SK-N-SH treated with all-trans-retinoic acid at 6 μM for 48 hours (cell line): ENCODE data around the gene L1TD1.
"Not testable (repeated sequence)": the region's sequence is repeated elsewhere in the genome, so short reads cannot be mapped to it uniquely, and the experiment has no call there.

ENCODE experiments used
- ATAC-seq: fragments of 200-7000 bp; cut with Tn5 transposase; 3 replicates; pipeline ENCODE4 v1.9.1; 2020; ENCODE audit warnings: mild to moderate bottlenecking, moderate library complexity
- ARNTL ChIP-seq: fragments of 450-650 bp; formaldehyde crosslinking; IDR thresholded peaks from 2 replicates; pipeline ENCODE4 v1.5.0; 2020; ENCODE audit warnings: low read depth, mild to moderate bottlenecking, moderate library complexity, borderline replicate concordance
- BACH2 ChIP-seq: fragments of 250-450 bp; sonication (Bioruptor Pico); IDR thresholded peaks from 2 replicates; pipeline ENCODE4 v1.9.0; 2021; ENCODE audit warnings: mild to moderate bottlenecking, borderline replicate concordance
- CREB5 ChIP-seq: fragments of 250-450 bp; sonication (Bioruptor Pico); IDR thresholded peaks from 2 replicates; pipeline ENCODE4 v1.5.1; 2020; ENCODE audit warnings: low read depth, mild to moderate bottlenecking, moderate library complexity
- CSDC2 ChIP-seq: fragments of 250-450 bp; sonication (Bioruptor Pico); IDR thresholded peaks from 2 replicates; pipeline ENCODE4 v1.5.0; 2020; ENCODE audit warnings: mild to moderate bottlenecking, moderate library complexity
- CSRNP3 ChIP-seq: fragments of 250-450 bp; sonication (Bioruptor Pico); IDR thresholded peaks from 2 replicates; pipeline ENCODE4 v1.5.1; 2021; ENCODE audit warnings: mild to moderate bottlenecking, moderate library complexity
- ESRRG ChIP-seq: fragments of 250-450 bp; sonication (Bioruptor Pico); IDR thresholded peaks from 2 replicates; pipeline ENCODE4 v1.6.1; 2021; ENCODE audit warnings: mild to moderate bottlenecking
- GLIS3 ChIP-seq: fragments of 250-450 bp; sonication (Bioruptor Pico); IDR thresholded peaks from 2 replicates; pipeline ENCODE4 v1.5.0; 2020; ENCODE audit warnings: mild to moderate bottlenecking, moderate library complexity
- OSR1 ChIP-seq: fragments of 250-450 bp; sonication (Bioruptor Pico); IDR thresholded peaks from 2 replicates; pipeline ENCODE4 v1.8.0; 2022; ENCODE audit warnings: moderate library complexity, mild to moderate bottlenecking, inconsistent platforms
- PATZ1 ChIP-seq: fragments of 250-450 bp; sonication (Bioruptor Pico); IDR thresholded peaks from 2 replicates; pipeline ENCODE4 v1.8.0; 2020; ENCODE audit warnings: mild to moderate bottlenecking, moderate library complexity, borderline replicate concordance
- POU6F1 ChIP-seq: fragments of 250-450 bp; sonication (Bioruptor Pico); IDR thresholded peaks from 2 replicates; pipeline ENCODE4 v1.8.0; 2021; ENCODE audit warnings: low read depth, mild to moderate bottlenecking, moderate library complexity, borderline replicate concordance
- PPARA ChIP-seq: fragments of 250-450 bp; sonication (Bioruptor Pico); IDR thresholded peaks from 2 replicates; pipeline ENCODE4 v1.5.0; 2020; ENCODE audit warnings: mild to moderate bottlenecking, borderline replicate concordance
- RARB ChIP-seq: fragments of 250-450 bp; sonication (Bioruptor Pico); IDR thresholded peaks from 2 replicates; pipeline ENCODE4 v1.8.0; 2021; ENCODE audit warnings: mild to moderate bottlenecking, moderate library complexity
- TCF4 ChIP-seq: fragments of 250-450 bp; sonication (Bioruptor Pico); IDR thresholded peaks from 2 replicates; pipeline ENCODE4 v1.8.0; 2021; ENCODE audit warnings: mild to moderate bottlenecking, moderate library complexity, borderline replicate concordance
- TOX ChIP-seq: fragments of 250-450 bp; sonication (Bioruptor Pico); IDR thresholded peaks from 2 replicates; pipeline ENCODE4 v1.8.0; 2021; ENCODE audit warnings: mild to moderate bottlenecking, moderate library complexity, borderline replicate concordance
- TSHZ2 ChIP-seq: fragments of 250-450 bp; sonication (Bioruptor Pico); IDR thresholded peaks from 2 replicates; pipeline ENCODE4 v1.5.0; 2020; ENCODE audit warnings: mild to moderate bottlenecking, moderate library complexity
- ZFP3 ChIP-seq: fragments of 250-450 bp; sonication (Bioruptor Pico); IDR thresholded peaks from 2 replicates; pipeline ENCODE4 v1.5.0; 2020; ENCODE audit warnings: mild to moderate bottlenecking, moderate library complexity
- ZFP30 ChIP-seq: fragments of 450-650 bp; formaldehyde crosslinking; IDR thresholded peaks from 2 replicates; pipeline ENCODE4 v1.5.0; 2022; ENCODE audit warnings: mild to moderate bottlenecking, moderate library complexity
- ZNF565 ChIP-seq: fragments of 450-650 bp; formaldehyde crosslinking; conservative IDR thresholded peaks from 2 replicates; pipeline ENCODE4 v1.5.0; 2020; ENCODE audit warnings: low read depth, mild to moderate bottlenecking, moderate library complexity
- ZNF70 ChIP-seq: fragments of 450-650 bp; formaldehyde crosslinking; IDR thresholded peaks from 2 replicates; pipeline ENCODE4 v1.5.0; 2020; ENCODE audit warnings: mild to moderate bottlenecking, moderate library complexity
- ZNF8 ChIP-seq: fragments of 450-650 bp; formaldehyde crosslinking; IDR thresholded peaks from 2 replicates; pipeline ENCODE4 v1.5.0; 2020; ENCODE audit warnings: mild to moderate bottlenecking, moderate library complexity

The L1TD1 gene

GRCh38 chr1:62238507-62238906 lies 43.9 kb downstream of the L1TD1 start:
- ATAC-seq = no peak
- TF ChIP-seq ZNF8 = no peak
- TF ChIP-seq OSR1 (CRISPR knock-in tag) = no peak
- no peak for TF ChIP-seq CSRNP3 (CRISPR knock-in tag)
- TF ChIP-seq ESRRG (CRISPR knock-in tag) = no peak
- TF ChIP-seq GLIS3 = no peak
- no peak for TF ChIP-seq CREB5
- no peak for TF ChIP-seq CSDC2 (CRISPR knock-in tag)
- no peak for TF ChIP-seq ARNTL (CRISPR knock-in tag)
- TF ChIP-seq BACH2 (CRISPR knock-in tag) = no peak
- no peak for TF ChIP-seq POU6F1 (CRISPR knock-in tag)
- TF ChIP-seq ZFP30 (CRISPR knock-in tag) = no peak
- no peak for TF ChIP-seq ZNF70
- no peak for TF ChIP-seq ZFP3 (CRISPR knock-in tag)
- no peak for TF ChIP-seq TCF4
- TF ChIP-seq RARB (CRISPR knock-in tag) = no peak
- TF ChIP-seq TSHZ2 = no peak

GRCh38 chr1:62239652-62240403 lies 45.2 kb downstream of the L1TD1 start:
- ATAC-seq = not testable (repeated sequence)

- TF ChIP-seq TSHZ2 (no peak), ZNF8 (no peak), ARNTL (CRISPR knock-in tag) (no peak), ZFP30 (CRISPR knock-in tag) (no peak), TOX (CRISPR knock-in tag) (no peak), CSDC2 (CRISPR knock-in tag) (no peak), ZFP3 (CRISPR knock-in tag) (no peak), PPARA (CRISPR knock-in tag) (no peak), PATZ1 (CRISPR knock-in tag) (no peak), ESRRG (CRISPR knock-in tag) (no peak), CSRNP3 (CRISPR knock-in tag) (no peak), ZNF565 (CRISPR knock-in tag) (no peak), POU6F1 (CRISPR knock-in tag) (no peak), BACH2 (CRISPR knock-in tag) (no peak)
- ATAC-seq = no peak
Measured at GRCh38 chr1:62240651-62241370, 46.2 kb downstream of the L1TD1 start.
